B cell (primary cell): Measurements from ENCODE around the gene ENO2. TPM values are rescaled to one million over a fixed set of nuclear protein-coding genes. Genes with fewer than 3 reads are reported as not detected.

Experiments
- ATAC-seq: fragments of 200-7000 bp; cut with Tn5 transposase; one replicate; pipeline ENCODE4 v1.10.0; 2021; ENCODE audit warnings: low read depth, mild to moderate bottlenecking, moderate number of reproducible peaks, moderate library complexity
- CTCF ChIA-PET: fragments of 350-600 bp; sonication (Branson Sonifier 250); formaldehyde crosslinking; loops from one replicate; lab custom pipeline; 2021; ENCODE audit warnings: antibody characterized with exemption, inconsistent platforms; lab: Charles Lee
- POLR2A ChIA-PET: fragments of 350-600 bp; sonication (Branson Sonifier 250); formaldehyde crosslinking; loops from one replicate; lab custom pipeline; 2021; ENCODE audit warnings: antibody characterized with exemption; lab: Charles Lee
- DNase-seq: peaks from one replicate; pipeline ENCODE4 v3.0.0; 2013
- H2AFZ ChIP-seq: 2 replicates; pipeline ENCODE4 v1.6.1; 2012; ENCODE audit warnings: mild to moderate bottlenecking, low read depth, low read length; ENCODE audit not compliant: insufficient read depth, poor library complexity, severe bottlenecking
- H3K27ac ChIP-seq, 2 donors: 1 replicate in 1 of 2; 2 replicates in 1 of 2; pipeline ENCODE4 v1.5.1; 2012 to 2013; ENCODE audit warnings: low read length in 2 of 2, mild to moderate bottlenecking in 2 of 2, moderate library complexity in 1 of 2
- H3K27me3 ChIP-seq, 4 experiments: fragments of 200-600 bp in 1 of 4; sonication (generic) in 1 of 4; replicated peaks in 1 of 4; 1 replicate in 2 of 4; 2 replicates in 2 of 4; pipeline versions ENCODE4 v1.6.1 to v1.7.0; 2013 to 2016; ENCODE audit warnings: low read length in 3 of 4, mild to moderate bottlenecking in 2 of 4, mixed read lengths in 1 of 4, moderate library complexity in 1 of 4; ENCODE audit not compliant: insufficient read depth in 4 of 4, control insufficient read depth in 3 of 4; ENCODE audit errors: control extremely low read depth in 1 of 4
- H3K36me3 ChIP-seq, 2 experiments: replicated peaks in 1 of 2; 1 replicate in 1 of 2; 2 replicates in 1 of 2; pipeline versions ENCODE4 v1.6.1 to v1.7.1; 2013; ENCODE audit warnings: low read length in 1 of 2; ENCODE audit not compliant: insufficient read depth in 2 of 2, control insufficient read depth in 1 of 2; ENCODE audit errors: control extremely low read depth in 1 of 2, extremely low read depth in 1 of 2
- H3K4me1 ChIP-seq, 2 donors: fragments of 200-600 bp in 1 of 2; sonication (generic) in 1 of 2; 1 replicate in 1 of 2; 2 replicates in 1 of 2; pipeline versions ENCODE4 v1.5.1 to v1.6.1; 2013 to 2017; ENCODE audit warnings: low read length in 2 of 2; ENCODE audit not compliant: control insufficient read depth in 2 of 2, insufficient read depth in 2 of 2
- H3K4me2 ChIP-seq: replicated peaks from 2 replicates; pipeline ENCODE3; 2012; ENCODE audit warnings: mild to moderate bottlenecking, low read depth, low read length; ENCODE audit not compliant: poor library complexity, severe bottlenecking
- H3K4me3 ChIP-seq, 5 experiments: fragments of 200-600 bp in 1 of 5; sonication (generic) in 1 of 5; 1 replicate in 3 of 5; 2 replicates in 2 of 5; pipeline versions ENCODE4 v1.5.1 to v1.7.0; 2011 to 2016; ENCODE audit warnings: low read length in 4 of 5, mild to moderate bottlenecking in 4 of 5, low read depth in 2 of 5, control low read depth in 1 of 5, moderate library complexity in 1 of 5; ENCODE audit not compliant: insufficient read depth in 1 of 5; ENCODE audit errors: control extremely low read depth in 1 of 5, extremely low read depth in 1 of 5
- H3K79me2 ChIP-seq: fragments of 200-600 bp; sonication (generic); one replicate; pipeline ENCODE4 v1.6.0; 2016; ENCODE audit warnings: low read length; ENCODE audit not compliant: control insufficient read depth, insufficient read depth
- H3K9ac ChIP-seq: fragments of 200-600 bp; sonication (generic); 2 replicates; pipeline ENCODE4 v1.6.1; 2017; ENCODE audit warnings: mild to moderate bottlenecking, low read length, moderate library complexity
- H3K9me3 ChIP-seq, 3 donors: one replicate each; pipeline versions ENCODE4 v1.6.1 to v1.7.1; 2013; ENCODE audit warnings: low read length in 2 of 3; ENCODE audit not compliant: control insufficient read depth in 2 of 3, insufficient read depth in 1 of 3; ENCODE audit errors: control extremely low read depth in 1 of 3
- H4K20me1 ChIP-seq: 2 replicates; pipeline ENCODE4 v1.6.0; 2012; ENCODE audit warnings: mild to moderate bottlenecking, low read length; ENCODE audit not compliant: insufficient read depth, control insufficient read depth, poor library complexity, severe bottlenecking
- H3K27ac Mint-ChIP-seq: one replicate; pipeline ENCODE4 v1.8.0; 2021; ENCODE audit warnings: mixed read lengths
- H3K27me3 Mint-ChIP-seq: one replicate; pipeline ENCODE4 v1.8.0; 2021; ENCODE audit warnings: mixed read lengths
- H3K4me1 Mint-ChIP-seq: one replicate; pipeline ENCODE4 v1.8.0; 2021; ENCODE audit warnings: mixed read lengths
- H3K4me3 Mint-ChIP-seq: one replicate; pipeline ENCODE4 v1.8.0; 2021; ENCODE audit warnings: mixed read lengths
- H3K9me3 Mint-ChIP-seq: one replicate; pipeline ENCODE4 v1.8.0; 2022; ENCODE audit warnings: mixed read lengths; ENCODE audit not compliant: insufficient read depth
- CTCF ChIP-seq: fragments of 200-600 bp; IDR thresholded peaks from one replicate; pipeline ENCODE4 v1.8.0; 2022; ENCODE audit warnings: antibody characterized with exemption, mild to moderate bottlenecking
- EZH2 ChIP-seq: IDR thresholded peaks from 2 replicates; pipeline ENCODE4 v1.6.1; 2012; ENCODE audit warnings: borderline replicate concordance, low read depth, mild to moderate bottlenecking, moderate library complexity, low read length; ENCODE audit not compliant: insufficient read depth, poor library complexity, severe bottlenecking
- WGBS: methylation state at CpG from one replicate; pipeline ENCODE4 v1.1.5; 2013; ENCODE audit warnings: missing lambda C conversion rate; ENCODE audit not compliant: insufficient coverage; 5-methylcytosine and 5-hydroxymethylcytosine counted together
- intact Hi-C: fragments of 100-400 bp; cut with micrococcal nuclease; formaldehyde crosslinking; loops from one replicate; pipeline ENCODE4 v1.10.0; 2022
- polyA plus RNA-seq: library from polyadenylated mRNA; depleted of rRNA; stranded (reverse); fragments of >200 nt; gene quantifications from 2 replicates; pipeline ENCODE4 v1.2.3, GENCODE V29; 2012
- total RNA-seq, 2 donors: library from RNA; stranded (reverse); fragments of 120-200 nt in 1 of 2; gene quantifications; 1 replicate in 1 of 2; 2 replicates in 1 of 2; pipeline versions ENCODE4 v1.2.3 to v1.2.4, GENCODE V29; 2013 to 2022

The ENO2 gene
- total and polyA plus RNA-seq, 2 donors (not counting 1 experiment from before 2014, with no cell fraction given) = 42.5 to 55.3 TPM

GRCh38 chr12:6925540-6926279 is 11.3 kb downstream of the ENO2 start:
- Histone ChIP-seq H3K27ac (no peak overlapping the region), H3K4me1 (peaks cover 47 to 65% of the 10 kb centered on the region in 2 donors), H3K36me3 (no peaks in the 10 kb centered on the region), H3K4me2 (no peak overlapping the region), H3K9ac (no peak overlapping the region), H3K79me2 (peaks cover 35% of the 10 kb centered on the region), H2AFZ (no peak overlapping the region), H3K27me3 (no peaks in the 10 kb centered on the region), H3K4me3 (no peak overlapping the region), H4K20me1 (no peaks in the 10 kb centered on the region), H3K9me3 (no peaks in the 10 kb centered on the region)
- Mint-ChIP-seq H3K4me3 (peak overlapping the region; percentile 81), H3K27me3 (no peaks in the 10 kb centered on the region), H3K27ac (peak overlapping the region; percentile 63), H3K4me1 (peaks cover 63% of the 10 kb centered on the region), H3K9me3 (no peaks in the 10 kb centered on the region)
- TF ChIP-seq CTCF (no peak), EZH2 (no peak)
- intact Hi-C loops = loop anchor here (2.0 kb wide), 1 partner anchor 93 kb away; the partner anchor contains the start of gene LPCAT3
- DNase-seq (no peak), ATAC-seq (no peak)
- ChIA-PET CTCF (interaction anchor here (0.8 to 6.2 kb wide), 19 partner anchors 9 to 186 kb away, joined by 3 to 132 read pairs (median 12); partner anchors contain the start of genes C12orf57, C1R, C1RL and LPCAT3), POLR2A (interaction anchor here (0.6 to 6.4 kb wide), 7 partner anchors 11 to 55 kb away, joined by 3 to 37 read pairs (median 4); partner anchors contain the start of genes C12orf57 and RNU7-1)
- 83% methylated on average over 6 of the region's 8 CpGs for WGBS
